Duodenal mucosa (tissue), 2 donors: ENCODE data around the gene SAP130.

Experiments used
- H3K27ac ChIP-seq: one replicate; pipeline ENCODE4 v1.7.0; 2013; ENCODE audit warnings: low read depth, low read length
- H3K27me3 ChIP-seq, 2 donors: one replicate each; pipeline ENCODE4 v1.7.0; 2013; ENCODE audit warnings: low read length in 2 of 2, control low read depth in 1 of 2; ENCODE audit not compliant: insufficient read depth in 2 of 2, control insufficient read depth in 1 of 2
- H3K36me3 ChIP-seq, 2 donors: one replicate each; pipeline ENCODE4 v1.7.0; 2013; ENCODE audit warnings: low read length in 2 of 2, control low read depth in 1 of 2; ENCODE audit not compliant: insufficient read depth in 2 of 2, control insufficient read depth in 1 of 2
- H3K4me1 ChIP-seq, 2 donors: one replicate each; pipeline ENCODE4 v1.7.0; 2013; ENCODE audit warnings: low read length in 2 of 2, control low read depth in 1 of 2; ENCODE audit not compliant: insufficient read depth in 2 of 2, control insufficient read depth in 1 of 2
- H3K4me3 ChIP-seq, 2 donors: one replicate each; pipeline ENCODE4 v1.7.0; 2013; ENCODE audit warnings: low read length in 2 of 2, low read depth in 1 of 2
- H3K9ac ChIP-seq, 2 donors: one replicate each; pipeline ENCODE4 v1.7.0; 2013; ENCODE audit warnings: low read length in 2 of 2, low read depth in 1 of 2
- H3K9me3 ChIP-seq, 2 donors: one replicate each; pipeline ENCODE4 v1.7.0; 2013; ENCODE audit warnings: low read length in 2 of 2, control low read depth in 1 of 2; ENCODE audit not compliant: control insufficient read depth in 1 of 2

Gene SAP130

GRCh38 chr2:127954857-127955256 lies 73.0 kb downstream of the SAP130 start:
- Histone ChIP-seq H3K4me3 (no peak overlapping the region), H3K4me1 (peaks cover 17 to 23% of the 10 kb centered on the region in 2 donors), H3K27me3 (no peaks in the 10 kb centered on the region), H3K9ac (no peak overlapping the region), H3K27ac (no peak overlapping the region), H3K9me3 (no peaks in the 10 kb centered on the region), H3K36me3 (peaks cover 24 to 46% of the 10 kb centered on the region in 2 donors)

DNA sequence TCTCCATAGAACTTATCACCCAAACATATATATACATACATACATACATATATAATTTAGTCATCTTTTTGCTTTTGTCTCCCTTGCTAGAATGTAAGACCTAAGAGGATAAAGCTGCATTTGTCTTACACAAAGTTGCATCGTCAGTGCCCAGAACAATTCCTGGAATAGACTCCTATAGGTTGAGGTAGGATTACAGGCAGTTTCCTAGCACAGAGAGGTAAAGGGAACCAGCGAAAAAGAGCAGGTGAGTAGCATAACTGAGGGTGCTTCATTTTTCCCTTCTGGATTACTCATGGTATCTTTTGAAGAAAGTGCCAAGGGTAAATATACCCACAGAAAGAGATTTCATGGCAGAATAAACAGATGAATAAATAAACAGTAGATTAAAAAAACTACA lies 74.0 kb downstream of the SAP130 start:
- H3K4me3 ChIP-seq, result no peak overlapping the region

DNA sequence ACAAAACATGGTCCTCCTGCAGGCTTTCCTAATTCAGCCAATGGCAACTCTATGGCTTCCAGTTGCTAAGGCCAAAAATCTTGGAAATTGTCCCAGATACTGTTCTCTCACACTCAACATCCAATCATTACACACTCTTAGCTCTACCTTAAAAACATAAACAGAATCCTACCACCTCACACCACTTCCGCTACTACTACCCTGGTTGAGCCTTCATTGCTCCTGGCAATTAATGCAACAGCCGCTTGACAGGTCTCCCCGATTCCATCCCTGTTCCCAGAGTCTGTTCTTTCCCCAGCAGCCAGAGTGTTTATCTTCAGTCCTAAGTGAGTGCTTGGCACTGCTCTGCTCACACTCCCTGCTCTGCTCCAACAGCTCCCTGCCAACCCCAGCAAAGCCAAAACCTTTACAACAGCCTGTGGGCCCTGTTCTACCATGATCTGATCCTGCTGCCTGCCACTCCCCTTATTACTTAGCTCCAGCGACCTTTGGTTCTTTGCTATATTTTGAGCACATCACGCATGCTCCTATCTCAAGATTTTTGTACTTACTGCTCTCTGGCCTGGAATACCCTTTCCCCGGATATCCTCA lies 74.6 kb downstream of the SAP130 start:
- no peak overlapping the region for H3K9ac ChIP-seq
- H3K4me1 ChIP-seq, result peaks cover 17 to 23% of the 10 kb centered on the region in 2 donors
- peak overlapping the region; percentile 20 to 25 for H3K4me3 ChIP-seq
- no peaks in the 10 kb centered on the region for H3K27me3 ChIP-seq
- no peak overlapping the region for H3K27ac ChIP-seq
- H3K9me3 ChIP-seq, result no peaks in the 10 kb centered on the region
- peaks cover 30 to 52% of the 10 kb centered on the region in 2 donors for H3K36me3 ChIP-seq

More for the DNA sequence above, 74.0 kb downstream of the SAP130 start:
- no peaks in the 10 kb centered on the region for H3K27me3 ChIP-seq
- peaks cover 17 to 23% of the 10 kb centered on the region in 2 donors for H3K4me1 ChIP-seq
- H3K9me3 ChIP-seq, result no peaks in the 10 kb centered on the region
- H3K9ac ChIP-seq, result no peak overlapping the region
- H3K27ac ChIP-seq, result no peak overlapping the region
- peaks cover 28 to 47% of the 10 kb centered on the region in 2 donors for H3K36me3 ChIP-seq

- Histone ChIP-seq H3K4me3 (no peak overlapping the region), H3K9me3 (no peaks in the 10 kb centered on the region), H3K9ac (no peak overlapping the region), H3K4me1 (peaks cover 17 to 23% of the 10 kb centered on the region in 2 donors), H3K27me3 (no peaks in the 10 kb centered on the region), H3K36me3 (peaks cover 28 to 61% of the 10 kb centered on the region in 2 donors), H3K27ac (no peak overlapping the region)
Observed at GRCh38 chr2:127951026-127951425, 76.8 kb downstream of the SAP130 start.

GRCh38 chr2:127950264-127950663 lies 77.6 kb downstream of the SAP130 start:
- peaks cover 17 to 23% of the 10 kb centered on the region in 2 donors for H3K4me1 ChIP-seq
- peaks cover 30 to 64% of the 10 kb centered on the region in 2 donors for H3K36me3 ChIP-seq
- H3K9me3 ChIP-seq, result no peaks in the 10 kb centered on the region
- H3K4me3 ChIP-seq, result no peak overlapping the region
- no peak overlapping the region for H3K9ac ChIP-seq
- no peaks in the 10 kb centered on the region for H3K27me3 ChIP-seq
- H3K27ac ChIP-seq, result no peak overlapping the region

- peaks cover 49 to 86% of the 10 kb centered on the region in 2 donors for H3K36me3 ChIP-seq
- no peak overlapping the region for H3K27ac ChIP-seq
- H3K27me3 ChIP-seq, result no peaks in the 10 kb centered on the region
- no peaks in the 10 kb centered on the region for H3K4me1 ChIP-seq
- no peak overlapping the region for H3K9ac ChIP-seq
- no peaks in the 10 kb centered on the region for H3K9me3 ChIP-seq
- no peak overlapping the region for H3K4me3 ChIP-seq
Observed at GRCh38 chr2:127945281-127945680, 82.6 kb downstream of the SAP130 start.

DNA sequence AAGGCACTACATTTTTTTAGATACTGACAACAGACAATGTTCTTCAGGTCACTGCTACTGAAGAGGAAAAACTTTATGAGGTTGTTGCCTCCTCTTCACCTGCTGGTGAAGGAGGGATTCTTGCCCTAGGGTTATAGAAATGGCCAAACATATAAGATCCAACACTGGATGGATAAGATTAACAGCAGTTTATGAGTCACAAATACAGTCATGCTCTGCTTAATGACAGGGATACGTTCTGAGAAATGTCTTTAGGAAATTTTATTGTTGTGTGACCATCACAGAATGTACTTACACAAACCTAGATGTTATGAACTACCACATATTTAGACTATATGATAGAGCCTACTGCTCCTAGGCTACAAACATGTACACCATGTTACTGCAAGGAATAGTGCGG lies 84.7 kb downstream of the SAP130 start:
- no peaks in the 10 kb centered on the region for H3K9me3 ChIP-seq
- no peaks in the 10 kb centered on the region for H3K4me1 ChIP-seq
- no peak overlapping the region for H3K27ac ChIP-seq
- H3K27me3 ChIP-seq, result no peaks in the 10 kb centered on the region
- H3K4me3 ChIP-seq, result no peak overlapping the region
- no peak overlapping the region for H3K9ac ChIP-seq
- peaks cover 34 to 69% of the 10 kb centered on the region in 2 donors for H3K36me3 ChIP-seq

GRCh38 chr2:127942002-127942401 lies 85.9 kb downstream of the SAP130 start:
- H3K36me3 ChIP-seq, result peaks cover 34 to 60% of the 10 kb centered on the region in 2 donors
- no peak overlapping the region for H3K4me3 ChIP-seq
- no peak overlapping the region for H3K27ac ChIP-seq

DNA sequence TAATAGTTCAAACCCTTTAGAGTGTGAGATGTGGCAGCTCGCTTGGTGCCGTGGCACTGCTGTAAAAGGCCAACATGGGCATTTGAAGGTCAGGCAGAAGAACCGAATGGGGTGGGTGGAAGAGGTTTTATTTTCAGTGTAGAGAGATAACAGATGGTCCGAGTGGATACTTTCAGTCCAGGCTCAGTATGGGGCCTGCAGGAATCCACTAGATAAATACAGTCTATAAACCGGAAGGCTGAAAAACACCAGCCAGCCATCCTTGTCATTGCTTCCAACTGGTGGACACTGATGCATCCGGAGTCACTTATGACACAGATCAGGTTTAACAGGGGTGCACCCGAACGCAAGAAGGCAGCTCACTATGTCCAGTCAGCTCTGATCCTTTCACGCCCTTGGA lies 86.4 kb downstream of the SAP130 start:
- no peaks in the 10 kb centered on the region for H3K27me3 ChIP-seq
- no peaks in the 10 kb centered on the region for H3K4me1 ChIP-seq
- no peaks in the 10 kb centered on the region for H3K9me3 ChIP-seq
- no peak overlapping the region for H3K4me3 ChIP-seq
- no peak overlapping the region for H3K9ac ChIP-seq
- H3K27ac ChIP-seq, result no peak overlapping the region
- H3K36me3 ChIP-seq, result peaks cover 34 to 56% of the 10 kb centered on the region in 2 donors

More at GRCh38 chr2:127942002-127942401, 85.9 kb downstream of the SAP130 start:
- Histone ChIP-seq H3K27me3 (no peaks in the 10 kb centered on the region), H3K9me3 (no peaks in the 10 kb centered on the region), H3K9ac (no peak overlapping the region), H3K4me1 (no peaks in the 10 kb centered on the region)

DNA sequence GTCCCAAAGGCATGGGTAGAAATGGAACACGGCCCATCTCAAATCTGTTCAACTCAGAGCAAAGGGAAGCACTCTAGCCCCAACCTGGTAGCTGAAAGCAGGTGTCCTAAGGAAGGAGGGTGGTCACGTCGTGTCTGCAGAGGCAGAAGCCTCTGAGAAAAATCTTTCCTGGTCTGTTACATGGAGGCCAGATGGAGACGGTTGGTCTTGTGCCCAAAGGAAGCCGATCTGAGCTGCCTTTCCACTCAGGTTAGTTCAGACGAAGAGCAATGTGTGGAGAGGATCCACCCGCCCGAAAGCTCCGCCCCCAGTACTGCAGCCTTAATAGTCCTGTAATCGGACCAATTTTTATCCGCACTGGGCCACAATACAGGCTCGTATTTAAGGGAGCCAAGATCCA lies 87.2 kb downstream of the SAP130 start:
- Histone ChIP-seq H3K27me3 (no peaks in the 10 kb centered on the region), H3K9ac (no peak overlapping the region), H3K4me3 (no peak overlapping the region), H3K27ac (no peak overlapping the region), H3K4me1 (no peaks in the 10 kb centered on the region), H3K9me3 (no peaks in the 10 kb centered on the region), H3K36me3 (peaks cover 30 to 48% of the 10 kb centered on the region in 2 donors)
